Fibroblast of lung (primary cell): ENCODE results near the gene BFSP2.

Source experiments
- CTCF ChIP-seq, 2 donors: IDR thresholded peaks in 1 of 2; conservative IDR thresholded peaks in 1 of 2; 1 replicate in 1 of 2; 2 replicates in 1 of 2; pipeline ENCODE4 v1.5.1; 2011 to 2012; ENCODE audit warnings: low read length in 2 of 2, control low read depth in 1 of 2, inconsistent platforms in 1 of 2, low read depth in 1 of 2, mild to moderate bottlenecking in 1 of 2
- EZH2 ChIP-seq: IDR thresholded peaks from 2 replicates; pipeline ENCODE4 v1.5.1; 2012; ENCODE audit warnings: low read length, control low read depth, mild to moderate bottlenecking; ENCODE audit errors: missing control alignments

GRCh38 chr3:133425898-133426297 is 26.0 kb downstream of the BFSP2 start:
- no peak for TF ChIP-seq CTCF (conservative IDR thresholded peaks at IDR 0.05 in 1 of 2, IDR thresholded peaks at IDR 0.05 in 1 of 2; ENCODE audit: low read depth in 1 of 2, low read length in 2 of 2)
- no peak for TF ChIP-seq EZH2
